Coronary artery (tissue), 2 donors: ENCODE data around the gene IKZF1.

Source experiments
- DNase-seq: peaks from one replicate; pipeline ENCODE4 v3.0.0-alpha.2; 2017; ENCODE audit warnings: low spot score
- H3K27ac ChIP-seq, 2 donors: fragments of 200-600 bp; sonication (generic); one replicate each; pipeline ENCODE4 v1.5.1; 2016 to 2019
- H3K4me3 ChIP-seq: fragments of 200-600 bp; sonication (generic); 2 replicates; pipeline ENCODE4 v1.5.1; 2016; ENCODE audit warnings: mild to moderate bottlenecking, moderate library complexity
- TF ChIP-seq, protein P1 (sequence below): fragments of 200-600 bp; sonication (generic); IDR thresholded peaks from one replicate; pipeline ENCODE4 v1.5.1; 2019; ENCODE audit warnings: antibody characterized with exemption

IKZF1 gene

DNA sequence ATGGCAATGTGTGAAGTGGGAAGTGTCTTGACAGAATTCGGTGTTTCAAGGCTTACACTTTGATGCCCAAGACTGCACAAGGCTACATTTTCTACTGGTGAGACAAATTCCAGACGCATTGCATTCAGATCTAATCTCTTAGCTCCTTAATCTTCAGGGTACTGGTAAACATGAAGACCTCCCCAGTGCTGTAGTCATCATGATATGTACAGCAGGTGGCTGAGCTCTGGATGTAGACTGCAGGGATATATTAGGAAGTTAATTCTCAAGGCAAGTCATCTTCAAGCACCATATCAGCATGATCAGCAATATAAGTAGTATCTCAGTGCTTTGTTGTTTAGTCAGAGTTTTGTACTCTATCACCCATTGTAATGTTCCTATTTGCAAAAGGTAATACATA is 61.8 kb downstream of the IKZF1 start:
- Histone ChIP-seq H3K27ac (no peak overlapping the region), H3K4me3 (no peak overlapping the region)
- TF ChIP-seq, protein P1, sequence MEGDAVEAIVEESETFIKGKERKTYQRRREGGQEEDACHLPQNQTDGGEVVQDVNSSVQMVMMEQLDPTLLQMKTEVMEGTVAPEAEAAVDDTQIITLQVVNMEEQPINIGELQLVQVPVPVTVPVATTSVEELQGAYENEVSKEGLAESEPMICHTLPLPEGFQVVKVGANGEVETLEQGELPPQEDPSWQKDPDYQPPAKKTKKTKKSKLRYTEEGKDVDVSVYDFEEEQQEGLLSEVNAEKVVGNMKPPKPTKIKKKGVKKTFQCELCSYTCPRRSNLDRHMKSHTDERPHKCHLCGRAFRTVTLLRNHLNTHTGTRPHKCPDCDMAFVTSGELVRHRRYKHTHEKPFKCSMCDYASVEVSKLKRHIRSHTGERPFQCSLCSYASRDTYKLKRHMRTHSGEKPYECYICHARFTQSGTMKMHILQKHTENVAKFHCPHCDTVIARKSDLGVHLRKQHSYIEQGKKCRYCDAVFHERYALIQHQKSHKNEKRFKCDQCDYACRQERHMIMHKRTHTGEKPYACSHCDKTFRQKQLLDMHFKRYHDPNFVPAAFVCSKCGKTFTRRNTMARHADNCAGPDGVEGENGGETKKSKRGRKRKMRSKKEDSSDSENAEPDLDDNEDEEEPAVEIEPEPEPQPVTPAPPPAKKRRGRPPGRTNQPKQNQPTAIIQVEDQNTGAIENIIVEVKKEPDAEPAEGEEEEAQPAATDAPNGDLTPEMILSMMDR: no peak
- DNase-seq: no peak

DNA sequence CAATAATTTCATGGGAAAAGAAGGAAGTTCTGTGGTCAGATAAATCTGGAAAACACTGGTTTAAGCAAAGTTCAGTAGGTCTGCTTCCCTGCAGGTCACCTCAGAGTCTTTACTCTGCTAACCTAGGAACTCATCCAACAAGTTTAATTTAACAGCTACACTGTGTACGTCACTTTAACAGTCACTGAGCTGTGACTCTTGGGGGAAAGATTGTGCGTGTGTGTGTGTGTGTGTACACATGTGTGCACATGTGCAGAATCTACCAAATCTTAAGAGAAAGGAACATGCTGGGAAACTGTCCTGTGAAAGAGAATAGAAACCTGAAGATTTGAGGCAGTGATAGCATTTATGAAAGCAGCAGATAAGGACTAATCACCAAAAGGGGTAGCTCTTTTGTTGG is 62.6 kb downstream of the IKZF1 start:
- TF ChIP-seq, protein P1: no peak
- DNase-seq: no peak
- no peak overlapping the region for H3K27ac ChIP-seq
- H3K4me3 ChIP-seq: no peak overlapping the region

DNA sequence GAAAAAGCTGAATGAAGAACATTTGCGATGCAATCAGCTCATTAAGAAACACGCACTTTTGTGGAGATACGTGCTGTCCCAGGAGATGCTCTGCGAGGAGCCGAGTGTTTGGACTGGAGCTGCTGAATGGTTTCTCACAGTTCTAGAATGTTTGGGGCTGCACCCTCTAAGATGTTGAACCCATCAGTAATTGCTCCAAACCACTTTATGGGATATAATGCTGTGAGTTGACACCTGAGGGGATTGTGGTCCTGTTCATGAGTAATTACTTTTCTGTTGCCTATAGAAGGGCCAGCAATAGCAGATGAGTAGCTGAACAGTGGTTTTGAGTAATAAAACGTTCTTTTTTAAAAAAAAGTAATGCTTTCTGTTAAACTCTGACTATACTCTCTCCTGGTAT is 63.1 kb downstream of the IKZF1 start:
- no peak overlapping the region for H3K27ac ChIP-seq
- TF ChIP-seq, protein P1: no peak

DNA sequence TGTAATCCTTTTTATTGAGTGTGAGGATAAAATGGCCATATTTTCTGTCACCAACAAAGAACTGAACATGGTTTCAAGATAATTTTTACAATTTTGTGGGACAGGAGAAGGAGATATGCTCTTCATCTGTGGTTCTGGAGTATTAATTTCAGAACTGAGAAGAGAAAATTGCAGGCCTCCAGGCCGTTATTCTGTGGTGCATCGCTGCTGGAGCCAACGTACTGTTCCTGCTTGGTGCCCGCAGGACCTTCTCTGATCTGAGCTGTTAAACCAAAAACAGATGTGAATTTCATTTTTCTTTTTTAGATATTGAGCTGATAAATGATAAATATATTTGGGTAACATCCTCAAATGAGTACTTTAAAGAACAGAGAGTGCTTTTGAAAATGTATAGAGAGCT is 63.9 kb downstream of the IKZF1 start:
- DNase-seq: no peak
- no peak overlapping the region for H3K4me3 ChIP-seq
- no peak overlapping the region for H3K27ac ChIP-seq
- TF ChIP-seq, protein P1: no peak

More for the DNA sequence above, 63.1 kb downstream of the IKZF1 start:
- H3K4me3 ChIP-seq: no peak overlapping the region
- no peak for DNase-seq

DNA sequence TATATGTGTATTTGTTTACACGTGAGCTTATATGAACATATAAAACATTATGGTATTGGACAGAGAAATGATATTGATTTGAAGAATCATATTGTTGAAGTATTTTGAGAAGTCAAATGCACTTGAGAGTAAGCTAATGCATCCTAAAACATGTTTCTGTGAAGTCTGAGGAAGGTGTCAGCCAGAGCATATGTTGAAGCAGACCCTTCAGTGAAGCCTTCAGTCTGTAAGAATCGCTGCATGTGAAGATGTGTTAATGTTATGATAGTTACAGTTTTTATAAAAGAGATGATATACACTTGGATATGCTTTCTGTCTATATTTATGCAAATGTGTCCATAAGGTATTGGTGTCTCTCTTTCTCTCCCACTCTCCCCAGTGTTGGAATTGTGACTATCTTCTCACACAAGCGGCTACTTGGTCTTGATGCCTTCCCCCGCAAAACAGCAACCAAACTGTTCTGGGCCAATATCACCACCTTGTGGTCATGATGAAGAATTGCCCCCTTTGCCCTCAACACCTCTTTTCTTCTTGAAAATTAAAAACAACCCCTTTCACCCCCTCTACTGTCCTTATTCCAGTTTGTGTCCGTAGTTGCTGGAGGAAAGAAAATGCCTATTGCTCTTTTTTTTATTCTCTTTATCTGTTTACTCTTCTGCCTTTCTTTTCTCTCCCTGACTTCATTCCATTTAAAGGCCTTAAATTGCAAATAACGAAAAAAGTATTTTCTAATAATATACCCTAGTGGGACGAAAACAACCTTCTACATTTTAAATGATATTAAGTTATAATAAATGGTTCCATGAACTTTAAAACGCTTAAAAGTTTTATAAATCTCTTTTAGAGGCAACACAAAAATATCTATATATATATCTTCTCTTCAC is 64.9 kb downstream of the IKZF1 start:
- H3K27ac ChIP-seq: no peak overlapping the region
- TF ChIP-seq, protein P1: no peak
- no peak for DNase-seq
- H3K4me3 ChIP-seq: no peak overlapping the region

DNA sequence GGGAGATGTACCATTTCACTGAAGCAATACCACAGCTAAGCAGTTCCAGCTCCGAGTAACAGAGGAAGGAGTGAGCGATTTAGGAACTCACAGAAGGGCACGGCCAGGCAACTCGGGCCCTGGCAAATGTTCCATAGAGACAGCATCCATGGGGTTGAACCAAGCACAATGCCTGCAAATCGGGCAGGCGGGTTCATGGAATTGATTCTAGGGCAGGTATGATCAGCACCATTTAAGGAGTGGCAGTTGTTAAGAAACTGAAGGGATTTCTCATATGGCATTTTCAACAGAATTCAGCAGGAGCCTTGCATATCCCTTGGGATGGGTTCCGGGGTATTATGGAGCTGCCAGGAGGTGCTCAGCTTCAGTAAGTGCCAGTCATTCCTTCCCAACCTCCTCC is 66.4 kb downstream of the IKZF1 start:
- no peak for DNase-seq
- Histone ChIP-seq H3K4me3 (no peak overlapping the region), H3K27ac (no peak overlapping the region)
- TF ChIP-seq, protein P1: no peak

DNA sequence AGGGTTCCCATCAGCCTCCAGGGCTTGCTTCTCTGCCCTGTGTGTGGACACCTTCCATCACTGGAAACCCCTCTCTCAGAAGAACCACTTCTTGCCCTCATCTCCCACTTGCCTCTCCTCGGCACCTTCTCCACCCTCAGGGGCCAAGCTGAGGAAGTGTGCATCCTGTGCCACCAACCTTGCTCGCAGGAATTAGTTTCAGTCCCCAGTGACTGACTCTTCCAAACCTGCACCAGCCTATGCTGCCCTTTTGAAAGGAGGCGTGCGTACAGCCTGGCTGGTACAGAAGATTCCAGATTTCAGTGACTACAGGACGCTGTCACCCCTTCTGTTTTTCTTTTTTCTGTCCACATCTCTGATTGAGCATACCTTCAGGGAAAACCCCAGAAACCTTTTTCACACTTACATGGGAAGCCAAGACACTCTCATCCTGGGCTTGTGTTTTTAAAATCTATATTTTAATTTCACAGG is 67.1 kb downstream of the IKZF1 start:
- Histone ChIP-seq H3K27ac (no peak overlapping the region), H3K4me3 (no peak overlapping the region)
- DNase-seq: no peak
- TF ChIP-seq, protein P1: no peak
